GM12891 (cell line): ENCODE data around the gene MAGI1.

Experiments used
- DNase-seq: peaks from one replicate; pipeline ENCODE4 v3.0.0; 2011; ENCODE audit warnings: low spot score; ENCODE audit not compliant: insufficient read length
- FAIRE-seq: peaks from 2 replicates; lab custom pipeline; 2011; peaks lifted over from hg19 to GRCh38; lab: Jason Lieb, UNC
- PAX5 ChIP-seq: IDR thresholded peaks from 2 replicates; pipeline ENCODE4 v1.6.1; 2011; ENCODE audit warnings: low read length, moderate library complexity, mild to moderate bottlenecking; ENCODE audit not compliant: insufficient read depth, severe bottlenecking
- POLR2A ChIP-seq: IDR thresholded peaks from 2 replicates; pipeline ENCODE4 v1.6.1; 2011; ENCODE audit warnings: low read depth, low read length, control low read depth
- POLR2AphosphoS5 ChIP-seq: IDR thresholded peaks from 2 replicates; pipeline ENCODE4 v1.6.1; 2011; ENCODE audit warnings: low read depth, low read length, control low read depth
- POU2F2 ChIP-seq: IDR thresholded peaks from 2 replicates; pipeline ENCODE4 v1.6.1; 2011; ENCODE audit warnings: low read depth, mild to moderate bottlenecking, control low read depth, low read length, moderate library complexity
- SPI1 ChIP-seq: IDR thresholded peaks from 2 replicates; pipeline ENCODE4 v1.6.1; 2011; ENCODE audit warnings: low read depth, low read length, control low read depth
- TAF1 ChIP-seq: IDR thresholded peaks from 2 replicates; pipeline ENCODE4 v1.6.1; 2011; ENCODE audit warnings: low read depth, low read length, control low read depth

MAGI1 gene

DNA sequence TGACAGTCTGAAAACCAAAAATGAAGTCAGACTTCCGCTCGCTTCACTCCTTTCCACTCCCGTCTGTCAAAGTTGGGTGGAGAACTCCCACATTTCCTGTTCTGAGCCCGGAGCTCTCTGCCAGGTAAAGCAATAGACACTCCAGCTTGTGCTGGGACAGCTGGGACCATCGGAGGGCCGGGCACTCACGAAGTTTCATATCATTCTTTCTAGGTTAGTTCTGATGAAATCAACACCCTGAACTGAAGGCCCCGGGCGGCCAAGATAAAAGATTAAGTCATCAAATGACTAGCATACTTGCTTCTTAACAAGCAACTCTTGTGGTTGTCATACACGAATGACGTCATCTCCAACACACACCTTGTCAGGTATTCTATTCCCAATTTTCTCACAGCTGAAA, 42.1 kb downstream of the MAGI1 start:
- no peak for DNase-seq
- no peak for TF ChIP-seq POLR2A
- no peak for TF ChIP-seq POLR2AphosphoS5
- no peak for TF ChIP-seq SPI1
- no peak for TF ChIP-seq TAF1
- no peak for TF ChIP-seq POU2F2
- no peak for TF ChIP-seq PAX5
- no peak for FAIRE-seq

DNA sequence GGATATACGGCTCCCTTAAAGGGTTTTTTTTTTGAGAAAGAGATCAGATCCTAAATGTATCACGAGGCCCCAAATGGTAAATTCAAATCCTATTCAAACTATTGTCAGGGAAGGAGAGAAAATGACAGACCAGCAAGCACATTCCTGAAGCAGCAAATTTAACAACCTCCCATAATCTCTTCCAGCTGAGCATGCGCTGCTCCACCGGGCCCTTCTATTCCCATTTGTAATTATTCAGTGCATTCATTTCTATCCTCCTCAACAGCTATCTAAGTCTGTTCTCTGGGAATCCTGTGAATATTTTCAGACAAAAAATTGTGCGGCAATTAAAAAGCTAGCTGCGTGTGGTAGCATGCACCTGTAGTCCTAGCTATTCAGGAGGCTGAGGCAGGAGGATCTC, 43.2 kb downstream of the MAGI1 start:
- DNase-seq (no peak), FAIRE-seq (no peak)
- TF ChIP-seq POLR2AphosphoS5: no peak
- TF ChIP-seq PAX5: no peak
- no peak for TF ChIP-seq POLR2A
- no peak for TF ChIP-seq POU2F2
- TF ChIP-seq TAF1: no peak

DNA sequence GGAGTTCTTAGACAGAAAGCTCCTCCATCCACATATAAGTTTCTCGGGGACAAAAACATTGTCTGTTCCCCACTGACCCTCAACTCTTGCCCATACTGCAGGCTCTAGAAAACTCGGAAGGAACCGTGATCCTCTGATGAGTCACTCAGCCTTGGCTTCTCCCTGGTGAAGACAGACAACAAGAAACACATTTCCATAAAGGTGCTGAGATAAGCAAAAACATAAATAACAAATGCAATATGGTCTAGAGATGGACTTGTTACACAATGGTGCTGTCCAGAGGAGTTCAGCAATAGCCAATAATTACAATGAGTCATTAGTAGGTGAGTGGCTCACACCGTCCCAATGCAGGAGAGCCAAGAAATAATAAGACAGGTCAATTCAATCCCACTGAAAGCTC, 43.7 kb downstream of the MAGI1 start:
- no peak for DNase-seq
- no peak for FAIRE-seq
- TF ChIP-seq PAX5: no peak
- no peak for TF ChIP-seq SPI1
- TF ChIP-seq TAF1: no peak
- TF ChIP-seq POU2F2: no peak

- FAIRE-seq: no peak
These were observed 45.4 kb downstream of the MAGI1 start for GRCh38 chr3:65993134-65993900.

GRCh38 chr3:65992106-65992505, 46.6 kb downstream of the MAGI1 start:
- no peak for TF ChIP-seq PAX5
- TF ChIP-seq TAF1: no peak
- TF ChIP-seq SPI1: no peak
- no peak for TF ChIP-seq POU2F2
- TF ChIP-seq POLR2AphosphoS5: no peak
- no peak for TF ChIP-seq POLR2A
- no peak for DNase-seq
- FAIRE-seq: no peak

More at GRCh38 chr3:65993134-65993900, 45.4 kb downstream of the MAGI1 start:
- TF ChIP-seq PAX5 (no peak), POLR2AphosphoS5 (no peak), POU2F2 (no peak), SPI1 (no peak), TAF1 (no peak), POLR2A (no peak)
- no peak for DNase-seq

GRCh38 chr3:65988411-65989180, 50.1 kb downstream of the MAGI1 start:
- DNase-seq: no peak
- no peak for FAIRE-seq
- TF ChIP-seq PAX5: no peak
- no peak for TF ChIP-seq TAF1
- no peak for TF ChIP-seq POLR2AphosphoS5
- no peak for TF ChIP-seq POU2F2
- no peak for TF ChIP-seq POLR2A
- no peak for TF ChIP-seq SPI1

GRCh38 chr3:65986285-65986684, 52.4 kb downstream of the MAGI1 start:
- TF ChIP-seq TAF1 (no peak), SPI1 (no peak), POU2F2 (no peak), POLR2AphosphoS5 (no peak), POLR2A (no peak)
- DNase-seq (no peak), FAIRE-seq (no peak)

DNA sequence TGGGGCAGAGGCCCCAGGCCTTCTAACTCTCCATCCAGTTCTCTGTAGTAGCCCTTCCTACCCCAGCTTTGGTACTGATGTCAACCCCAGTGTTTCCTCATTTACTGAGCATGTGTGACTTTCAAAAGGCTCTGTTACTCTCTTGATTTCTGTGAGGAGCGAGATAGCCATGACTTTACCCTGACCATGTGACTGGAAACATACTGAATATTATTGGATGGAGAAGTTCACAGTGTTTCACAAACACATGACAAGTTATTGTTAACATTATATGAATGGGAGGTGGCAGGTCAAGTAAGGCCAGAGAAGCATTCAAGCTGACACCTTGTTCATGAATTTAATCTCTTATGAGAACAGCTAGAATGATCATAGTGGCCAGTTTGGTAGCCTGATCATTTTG, 53.7 kb downstream of the MAGI1 start:
- no peak for TF ChIP-seq PAX5
- TF ChIP-seq SPI1: no peak
- TF ChIP-seq POLR2A: no peak
- TF ChIP-seq POLR2AphosphoS5: no peak
- no peak for TF ChIP-seq TAF1
- TF ChIP-seq POU2F2: no peak
- no peak for FAIRE-seq
- no peak for DNase-seq

DNA sequence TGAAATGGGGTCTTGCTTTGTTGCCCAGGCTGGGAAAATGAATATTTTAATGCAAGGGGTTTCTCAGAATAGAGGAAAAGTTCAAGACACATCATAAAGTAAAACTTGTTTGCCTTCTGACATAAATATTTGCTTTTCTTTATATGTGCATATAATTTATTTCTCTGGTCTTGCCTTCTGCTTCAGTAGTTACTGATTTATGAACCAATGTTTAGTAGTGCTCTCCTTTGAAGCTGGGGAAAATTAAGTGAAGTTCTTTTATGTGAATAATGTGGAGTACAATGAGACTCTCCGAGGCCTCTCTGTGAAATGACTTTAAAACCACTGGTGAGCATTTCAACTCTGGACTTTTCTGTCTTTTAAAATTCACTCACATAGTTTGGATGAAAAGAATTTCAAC, 55.6 kb downstream of the MAGI1 start:
- no peak for FAIRE-seq
- no peak for TF ChIP-seq TAF1
- no peak for TF ChIP-seq POLR2AphosphoS5
- no peak for TF ChIP-seq SPI1
- no peak for TF ChIP-seq POU2F2
- no peak for TF ChIP-seq PAX5
- TF ChIP-seq POLR2A: no peak
- DNase-seq: no peak
